H1 (cell line): Measurements from ENCODE around the gene ITGA5. TPM values are rescaled to one million over a fixed set of nuclear protein-coding genes. Genes with fewer than 3 reads are reported as not detected.

Experiments used
- CTCF ChIA-PET: fragments of 300-600 bp; sonication (Branson Sonifier 250); formaldehyde crosslinking; loops from one replicate; lab custom pipeline; 2021; ENCODE audit not compliant: partially characterized antibody; lab: Charles Lee
- POLR2A ChIA-PET: fragments of 300-600 bp; sonication (Branson Sonifier 250); formaldehyde crosslinking; loops from one replicate; lab custom pipeline; 2021; ENCODE audit warnings: inconsistent platforms; ENCODE audit not compliant: partially characterized antibody; lab: Charles Lee
- DNase-seq, 2 experiments: peaks; one replicate each; pipeline versions ENCODE4 v3.0.0 to v3.0.0-alpha.2; 2010 to 2022; ENCODE audit warnings: low spot score in 2 of 2, low read depth in 1 of 2, mixed read lengths in 1 of 2
- FAIRE-seq: peaks from 2 replicates; lab custom pipeline; 2011; peaks lifted over from hg19 to GRCh38; lab: Jason Lieb, UNC
- H2AFZ ChIP-seq: 2 replicates; pipeline ENCODE4 v1.8.1; 2012; ENCODE audit warnings: low read length, inconsistent platforms
- H2AK5ac ChIP-seq: 2 replicates; pipeline ENCODE4 v1.6.1; 2013; ENCODE audit warnings: low read depth, low read length
- H2BK120ac ChIP-seq: replicated peaks from 2 replicates; pipeline ENCODE3; 2013; ENCODE audit warnings: low read depth, low read length, inconsistent platforms
- H2BK12ac ChIP-seq: 2 replicates; pipeline ENCODE4 v1.6.1; 2013; ENCODE audit warnings: low read depth, low read length
- H2BK15ac ChIP-seq: 2 replicates; pipeline ENCODE4 v1.6.1; 2013; ENCODE audit warnings: low read length
- H2BK20ac ChIP-seq: 2 replicates; pipeline ENCODE4 v1.6.1; 2013; ENCODE audit warnings: low read length
- H2BK5ac ChIP-seq: 2 replicates; pipeline ENCODE4 v1.6.1; 2013; ENCODE audit warnings: low read depth, low read length
- H3K14ac ChIP-seq: 2 replicates; pipeline ENCODE4 v1.6.1; 2013; ENCODE audit warnings: inconsistent platforms; ENCODE audit not compliant: insufficient read length
- H3K18ac ChIP-seq: 2 replicates; pipeline ENCODE4 v1.6.1; 2013; ENCODE audit warnings: low read length; ENCODE audit errors: extremely low read depth
- H3K23ac ChIP-seq: 2 replicates; pipeline ENCODE4 v1.6.1; 2013; ENCODE audit warnings: inconsistent platforms; ENCODE audit not compliant: insufficient read length
- H3K23me2 ChIP-seq: 2 replicates; pipeline ENCODE4 v1.6.1; 2013; ENCODE audit warnings: low read depth, low read length
- H3K27ac ChIP-seq: 2 replicates; pipeline ENCODE4 v1.6.1; 2011; ENCODE audit warnings: low read depth, low read length, inconsistent platforms
- H3K27me3 ChIP-seq, 4 experiments: replicated peaks in 1 of 4; 1 replicate in 1 of 4; 2 replicates in 3 of 4; pipeline versions ENCODE4 v1.6.1 to v1.8.1; 2011 to 2013; ENCODE audit warnings: low read length in 3 of 4, mild to moderate bottlenecking in 3 of 4, inconsistent platforms in 2 of 4, mixed read lengths in 2 of 4, moderate library complexity in 1 of 4; ENCODE audit not compliant: control insufficient read depth in 3 of 4, insufficient read depth in 3 of 4; ENCODE audit errors: extremely low read depth in 1 of 4
- H3K36me3 ChIP-seq, 4 experiments: 2 replicates each; pipeline versions ENCODE4 v1.6.1 to v1.8.1; 2011 to 2013; ENCODE audit warnings: mild to moderate bottlenecking in 4 of 4, low read length in 3 of 4, moderate library complexity in 2 of 4, control low read depth in 1 of 4, inconsistent platforms in 1 of 4; ENCODE audit not compliant: insufficient read depth in 4 of 4, control insufficient read depth in 2 of 4
- H3K4ac ChIP-seq: replicated peaks from 2 replicates; pipeline ENCODE3; 2013; ENCODE audit warnings: low read length, low read depth, mixed read lengths, inconsistent platforms; ENCODE audit not compliant: insufficient read length
- H3K4me1 ChIP-seq, 4 experiments: replicated peaks in 1 of 4; 1 replicate in 1 of 4; 2 replicates in 3 of 4; pipeline versions ENCODE4 v1.6.1 to v1.8.1; 2011 to 2013; ENCODE audit warnings: low read length in 3 of 4, inconsistent platforms in 2 of 4, mixed read lengths in 1 of 4; ENCODE audit not compliant: insufficient read depth in 4 of 4, control insufficient read depth in 3 of 4
- H3K4me2 ChIP-seq, 2 experiments: 2 replicates each; pipeline versions ENCODE4 v1.6.1 to v1.8.1; 2011 to 2013; ENCODE audit warnings: low read depth in 2 of 2, low read length in 2 of 2, control low read depth in 1 of 2, inconsistent platforms in 1 of 2, mild to moderate bottlenecking in 1 of 2; ENCODE audit not compliant: insufficient read depth in 1 of 2
- H3K4me3 ChIP-seq, 4 experiments: fragments of 200-600, 300-600 bp in 1 of 4; sonication (generic), shearing (Covaris generic), sonication (Bioruptor Twin) in 1 of 4; 2 replicates each; pipeline versions ENCODE4 v1.5.1 to v1.8.1; 2011 to 2016; ENCODE audit warnings: low read length in 4 of 4, low read depth in 3 of 4, control low read depth in 2 of 4, inconsistent platforms in 2 of 4, mild to moderate bottlenecking in 2 of 4, mixed read lengths in 1 of 4, moderate library complexity in 1 of 4; ENCODE audit not compliant: insufficient read depth in 2 of 4; ENCODE audit errors: extremely low read depth in 1 of 4
- H3K56ac ChIP-seq: replicated peaks from 2 replicates; pipeline ENCODE3; 2013; ENCODE audit warnings: low read depth, mild to moderate bottlenecking, mixed read lengths, low read length, inconsistent platforms; ENCODE audit not compliant: insufficient read length
- H3K79me1 ChIP-seq: 2 replicates; pipeline ENCODE4 v1.6.1; 2013; ENCODE audit warnings: low read depth, low read length, control low read depth
- H3K79me2 ChIP-seq, 2 experiments: 2 replicates each; pipeline versions ENCODE4 v1.6.1 to v1.8.1; 2012 to 2013; ENCODE audit warnings: low read length in 2 of 2, mild to moderate bottlenecking in 2 of 2, inconsistent platforms in 1 of 2; ENCODE audit not compliant: insufficient read depth in 2 of 2, control insufficient read depth in 1 of 2
- H3K9ac ChIP-seq, 4 experiments: replicated peaks in 1 of 4; 1 replicate in 1 of 4; 2 replicates in 3 of 4; pipeline versions ENCODE4 v1.6.1 to v1.8.1; 2011 to 2013; ENCODE audit warnings: low read depth in 3 of 4, low read length in 3 of 4, control low read depth in 2 of 4, mild to moderate bottlenecking in 2 of 4, moderate library complexity in 2 of 4, inconsistent platforms in 1 of 4; ENCODE audit errors: extremely low read depth in 1 of 4
- H3K9me3 ChIP-seq, 2 experiments: 2 replicates each; pipeline versions ENCODE4 v1.6.1 to v1.8.1; 2012 to 2013; ENCODE audit warnings: mild to moderate bottlenecking in 2 of 2, moderate library complexity in 2 of 2, control low read depth in 1 of 2, inconsistent platforms in 1 of 2, low read depth in 1 of 2, low read length in 1 of 2, mixed read lengths in 1 of 2; ENCODE audit not compliant: insufficient read depth in 2 of 2
- H4K20me1 ChIP-seq, 2 experiments: replicated peaks in 1 of 2; 2 replicates each; pipeline versions ENCODE3 to v1.8.1; 2011 to 2013; ENCODE audit warnings: inconsistent platforms in 2 of 2, low read length in 2 of 2, mild to moderate bottlenecking in 1 of 2; ENCODE audit not compliant: insufficient read depth in 2 of 2, control insufficient read depth in 1 of 2
- H4K5ac ChIP-seq: 2 replicates; pipeline ENCODE4 v1.6.1; 2013; ENCODE audit warnings: low read length, low read depth, mixed read lengths, inconsistent platforms; ENCODE audit not compliant: insufficient read length
- H4K8ac ChIP-seq: 2 replicates; pipeline ENCODE4 v1.8.0; 2013; ENCODE audit warnings: mild to moderate bottlenecking, moderate library complexity, low read length, inconsistent platforms; ENCODE audit not compliant: insufficient read depth; ENCODE audit errors: extremely low read depth
- H4K91ac ChIP-seq: replicated peaks from 2 replicates; pipeline ENCODE3; 2013; ENCODE audit warnings: low read length, mixed read lengths, inconsistent platforms; ENCODE audit not compliant: insufficient read length
- ASH2L ChIP-seq: fragments of 200-600, 300-600 bp; sonication (generic); IDR thresholded peaks from one replicate; pipeline ENCODE4 v1.7.1; 2017; ENCODE audit warnings: low read length
- EP300 ChIP-seq, 2 experiments: IDR thresholded peaks; 1 replicate in 1 of 2; 2 replicates in 1 of 2; pipeline ENCODE4 v1.6.1; 2011 to 2012; ENCODE audit warnings: low read depth in 2 of 2, low read length in 2 of 2, mild to moderate bottlenecking in 2 of 2, borderline replicate concordance in 1 of 2, inconsistent platforms in 1 of 2, moderate library complexity in 1 of 2
- PHF8 ChIP-seq: fragments of 200-600 bp; sonication (generic); conservative IDR thresholded peaks from 2 replicates; pipeline ENCODE4 v1.7.1; 2012; ENCODE audit warnings: low read depth, mild to moderate bottlenecking, inconsistent platforms, low read length, moderate library complexity
- RFX5 ChIP-seq: IDR thresholded peaks from 2 replicates; pipeline ENCODE4 v1.6.1; 2011; ENCODE audit warnings: low read depth, low read length, improper control_type of control experiment, borderline replicate concordance
- RNF2 ChIP-seq: fragments of 200-900, 300-1000 bp; sonication (generic); IDR thresholded peaks from 2 replicates; pipeline ENCODE4 v1.7.1; 2016; ENCODE audit warnings: borderline replicate concordance, low read depth, mild to moderate bottlenecking, antibody characterized with exemption, low read length; ENCODE audit not compliant: poor library complexity, severe bottlenecking; ENCODE audit errors: missing control alignments
- WGBS, 2 experiments: shearing (Covaris generic) in 1 of 2; methylation state at CpG; one replicate each; pipeline versions ENCODE4 v1.1.6 to v1.1.7; 2013 to 2015; ENCODE audit warnings: low lambda C conversion rate in 2 of 2, mixed read lengths in 2 of 2, inconsistent platforms in 1 of 2, low coverage in 1 of 2, missing lambda C conversion rate in 1 of 2; ENCODE audit not compliant: insufficient replicate concordance in 2 of 2, insufficient coverage in 1 of 2, insufficient read length in 1 of 2; ENCODE audit errors: extremely low coverage in 1 of 2, missing lambda C conversion rate in 1 of 2; 5-methylcytosine and 5-hydroxymethylcytosine counted together
- polyA plus RNA-seq, 7 experiments: library from polyadenylated mRNA; depleted of rRNA in 3 of 7; stranded (reverse) in 5 of 7; unstranded in 2 of 7; fragments of >200 nt in 5 of 7; fragments of 200-250 nt in 2 of 7; gene quantifications; 1 replicate in 5 of 7; 2 replicates in 1 of 7; 4 replicates in 1 of 7; pipeline versions ENCODE4 v1.2.1 to v1.2.3, GENCODE V29; 2011 to 2013; ENCODE audit warnings: missing spikeins in 2 of 7, mixed read lengths in 2 of 7
- total RNA-seq: library from RNA; stranded (reverse); fragmentation: NEBNext Ultra II Directional; extraction: Animal tissue kit (Norgen Biotek cat#: 25700); gene quantifications from 2 replicates; pipeline ENCODE4 v1.2.1, GENCODE V29; 2021
- TF ChIP-seq, protein P1 (sequence below): IDR thresholded peaks from 2 replicates; pipeline ENCODE4 v1.6.1; 2011; ENCODE audit warnings: low read depth, mild to moderate bottlenecking, low read length; ENCODE audit not compliant: insufficient read depth

Gene ITGA5
- total and polyA plus RNA-seq, 2 of the 8 experiments (the other 6 are each of a cell fraction or from before 2014, with no cell fraction given): 11.6 to 19.4 TPM

DNA sequence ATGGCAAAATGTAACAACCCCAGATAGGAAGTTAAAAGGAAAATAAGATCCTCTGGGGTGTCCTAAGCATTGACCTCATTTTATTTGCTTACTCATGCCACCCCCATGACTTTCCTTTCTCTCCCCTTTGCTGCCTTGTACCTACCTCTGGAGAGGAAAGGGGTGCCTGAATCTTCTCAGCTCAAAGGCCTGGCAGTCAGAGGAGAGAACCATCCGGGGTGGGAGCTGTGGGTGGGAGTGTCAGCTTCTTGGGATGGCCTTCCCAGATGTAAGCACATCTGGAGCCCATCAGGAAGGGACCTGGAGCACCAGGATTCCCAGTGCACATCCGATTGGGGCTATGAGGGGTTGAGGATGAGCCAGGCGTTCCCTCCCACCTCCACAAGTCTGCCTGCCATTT, 5.2 kb upstream of the ITGA5 start:
- no peak overlapping the region for H3K4me2 ChIP-seq
- DNase-seq (no peak), FAIRE-seq (no peak)
- no peak overlapping the region for H2AFZ ChIP-seq
- no peak overlapping the region for H2BK120ac ChIP-seq
- H3K4me1 ChIP-seq: peaks cover 6 to 19% (median 9%) of the 10 kb centered on the region in 4 experiments
- WGBS, 2 experiments: 81% methylated on average over 3 of the region's 3 CpGs; no CpG with 5 or more reads in 1 of the 2 experiments
- no peaks in the 10 kb centered on the region for H3K36me3 ChIP-seq
- no peaks in the 10 kb centered on the region for H4K20me1 ChIP-seq
- ChIA-PET POLR2A (interaction anchor here (1.1 kb wide), 1 partner anchor 10 kb away, joined by 3 read pairs; no protein-coding TSS in a partner anchor), CTCF (interaction anchor here (0.5 to 26.1 kb wide), 7 partner anchors 8 to 177 kb away, joined by 4 to 742 read pairs (median 13); partner anchors contain the start of gene ITGA5)
- no peaks in the 10 kb centered on the region; the same call in 1 of the 2 replicates for H3K23me2 ChIP-seq
- H2BK12ac ChIP-seq: no peak overlapping the region
- H3K79me1 ChIP-seq: no peaks in the 10 kb centered on the region
- no peak overlapping the region for H3K56ac ChIP-seq
- peaks cover 0 to 27% (median 21%) of the 10 kb centered on the region in 4 experiments; a peak in 6 of 7 replicates for H3K27me3 ChIP-seq
- H4K91ac ChIP-seq: no peak overlapping the region
- no peak overlapping the region for H2AK5ac ChIP-seq
- H2BK20ac ChIP-seq: 0 out of 2 replicates have a peak overlapping the region, but pooled peaks have one; percentile 10
- H3K23ac ChIP-seq: no peak overlapping the region
- H4K5ac ChIP-seq: no peak overlapping the region
- H4K8ac ChIP-seq: no peak overlapping the region
- H3K9me3 ChIP-seq: no peaks in the 10 kb centered on the region
- no peak for TF ChIP-seq PHF8
- no peak for TF ChIP-seq EP300 (IDR thresholded peaks at IDR 0.05; ENCODE audit: borderline replicate concordance in 1 of 2, low read depth in 2 of 2, low read length in 2 of 2)
- no peak for TF ChIP-seq RFX5
- no peak for TF ChIP-seq RNF2
- TF ChIP-seq, protein P1, sequence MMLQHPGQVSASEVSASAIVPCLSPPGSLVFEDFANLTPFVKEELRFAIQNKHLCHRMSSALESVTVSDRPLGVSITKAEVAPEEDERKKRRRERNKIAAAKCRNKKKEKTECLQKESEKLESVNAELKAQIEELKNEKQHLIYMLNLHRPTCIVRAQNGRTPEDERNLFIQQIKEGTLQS: no peak
- TF ChIP-seq ASH2L: no peak
- no peaks in the 10 kb centered on the region for H3K79me2 ChIP-seq
- no peak overlapping the region for H3K14ac ChIP-seq
- H3K9ac ChIP-seq: no peak overlapping the region
- no peak overlapping the region for H3K4ac ChIP-seq
- H3K4me3 ChIP-seq: no peak overlapping the region
- H3K27ac ChIP-seq: no peak overlapping the region
- H2BK15ac ChIP-seq: no peak overlapping the region
- no peak overlapping the region for H3K18ac ChIP-seq
- H2BK5ac ChIP-seq: no peak overlapping the region
